GM12864 (cell line): ENCODE data around the gene TBC1D4.

Experiments used
- DNase-seq: peaks from one replicate; pipeline ENCODE4 v3.0.0-alpha.2; 2011; ENCODE audit warnings: low read depth
- H3K4me3 ChIP-seq: 2 replicates; pipeline ENCODE4 v1.5.1; 2011; ENCODE audit warnings: mild to moderate bottlenecking, low read depth, low read length, control low read depth
- CTCF ChIP-seq: IDR thresholded peaks from 2 replicates; pipeline ENCODE4 v1.5.1; 2011; ENCODE audit warnings: low read depth, mild to moderate bottlenecking, moderate library complexity, low read length, control low read depth, inconsistent platforms; ENCODE audit errors: missing control alignments

Gene TBC1D4

GRCh38 chr13:75415171-75415570, 66.8 kb downstream of the TBC1D4 start:
- no peak overlapping the region for H3K4me3 ChIP-seq
- DNase-seq, result no peak
- no peak for TF ChIP-seq CTCF

DNA sequence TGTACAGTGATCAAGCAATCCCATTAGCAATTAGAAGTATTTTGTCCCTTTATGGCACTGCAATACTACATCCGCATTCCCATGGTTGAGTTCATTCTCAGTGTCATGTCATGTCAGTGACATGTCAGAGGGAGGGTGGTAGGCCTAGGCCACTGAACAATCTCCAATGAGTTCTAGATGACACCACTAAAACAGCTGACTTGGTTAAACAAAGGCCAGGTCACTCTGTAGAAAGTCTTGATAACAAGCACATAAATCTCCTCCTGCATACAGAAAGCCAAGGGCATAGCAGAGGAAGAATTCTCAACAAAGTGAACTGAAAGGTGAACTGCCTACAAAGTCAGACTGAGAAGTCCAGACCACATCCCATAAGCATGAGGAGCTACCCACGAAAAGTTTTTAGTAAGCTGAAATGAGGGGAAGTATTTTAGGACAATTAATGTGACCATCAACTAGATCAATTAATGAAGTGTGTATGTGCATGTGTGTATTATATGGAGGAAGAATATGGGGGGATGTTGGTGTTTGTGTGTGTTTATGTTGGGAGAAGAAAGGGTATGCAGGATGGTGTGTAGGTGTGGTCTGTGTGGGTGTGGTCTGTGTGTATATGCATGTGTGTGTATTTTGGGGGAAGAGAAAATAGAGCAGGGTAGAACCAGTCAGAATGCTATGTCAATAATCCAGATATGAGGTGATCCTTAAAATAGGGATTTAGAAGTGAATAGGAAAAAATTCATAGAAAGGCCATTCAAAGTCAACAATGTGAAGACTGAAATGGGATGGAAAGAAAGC, 67.7 kb downstream of the TBC1D4 start:
- H3K4me3 ChIP-seq, result no peak overlapping the region
- no peak for TF ChIP-seq CTCF
- no peak for DNase-seq

DNA sequence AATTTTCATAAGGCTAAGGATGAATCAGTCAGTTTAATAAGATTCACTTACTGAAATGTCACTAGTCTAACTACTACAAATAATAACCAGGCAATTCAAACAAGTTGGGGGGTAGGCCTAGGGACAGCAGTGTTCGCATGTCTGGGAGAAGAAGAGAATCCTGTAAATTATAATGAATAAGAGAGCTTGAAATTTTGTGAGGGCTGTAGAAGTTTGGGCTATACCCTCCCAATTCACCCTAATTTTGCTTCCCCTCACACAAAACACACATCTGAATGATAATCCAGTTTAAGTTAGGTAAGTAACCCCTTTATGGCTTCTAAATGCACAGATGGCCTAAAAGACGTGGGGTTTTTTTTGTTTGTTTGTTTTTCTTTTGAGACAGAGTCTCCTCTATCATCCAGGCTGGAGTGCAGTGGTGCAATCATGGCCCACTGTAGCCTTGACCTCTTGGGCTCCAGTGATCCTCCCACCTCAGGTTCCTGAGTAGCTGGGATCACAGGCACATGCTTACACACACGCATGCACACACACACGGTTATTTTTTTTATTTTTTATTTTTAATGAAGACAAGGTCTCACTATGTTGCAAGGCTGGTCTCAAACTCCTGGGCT, 69.9 kb downstream of the TBC1D4 start:
- no peak for TF ChIP-seq CTCF
- no peak for DNase-seq
- no peak overlapping the region for H3K4me3 ChIP-seq

GRCh38 chr13:75410207-75410606, 71.8 kb downstream of the TBC1D4 start:
- DNase-seq, result peak; percentile 60

DNA sequence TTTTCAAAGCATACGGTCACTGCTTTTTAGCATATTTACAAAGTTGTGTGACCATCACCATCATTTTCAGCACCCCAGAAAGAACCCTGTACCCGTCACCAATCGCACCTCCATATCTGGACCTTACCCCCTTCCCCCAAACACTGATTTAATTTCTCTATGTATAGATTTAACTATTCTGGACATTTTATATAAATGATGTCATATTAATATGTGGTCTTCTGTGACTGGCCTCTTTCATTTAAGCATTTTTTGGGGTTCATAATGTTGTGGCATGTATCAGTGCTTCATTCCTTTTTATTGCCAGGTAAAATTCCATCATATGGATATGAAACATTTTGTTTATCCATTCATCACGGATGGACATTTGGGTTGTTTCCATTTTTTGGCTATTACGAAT, 74.0 kb downstream of the TBC1D4 start:
- peak overlapping the region; percentile 11; the same call in 1 of the 2 replicates for H3K4me3 ChIP-seq
- DNase-seq, result no peak
- TF ChIP-seq CTCF, result no peak

More at GRCh38 chr13:75410207-75410606, 71.8 kb downstream of the TBC1D4 start:
- peak overlapping the region; percentile 25; the same call in 1 of the 2 replicates for H3K4me3 ChIP-seq
- TF ChIP-seq CTCF, result no peak

- DNase-seq, result no peak
- peak overlapping the region; percentile 31 for H3K4me3 ChIP-seq
- TF ChIP-seq CTCF, result no peak
Measured at GRCh38 chr13:75407473-75407872, 74.5 kb downstream of the TBC1D4 start.
